Osteoblast (primary cell): ENCODE data around the gene SLN. TPM values are rescaled to one million over a fixed set of nuclear protein-coding genes. Genes with fewer than 3 reads are reported as not detected.

Experiments used
- DNase-seq: peaks from one replicate; pipeline ENCODE4 v3.0.0; 2011; ENCODE audit warnings: low spot score, mixed read lengths; ENCODE audit not compliant: insufficient read length; ENCODE audit errors: missing footprints
- H2AFZ ChIP-seq: 2 replicates; pipeline ENCODE4 v1.6.0; 2011; ENCODE audit warnings: mild to moderate bottlenecking, low read length
- H3K27ac ChIP-seq: 2 replicates; pipeline ENCODE4 v1.5.1; 2011; ENCODE audit warnings: mild to moderate bottlenecking, low read depth, low read length, moderate library complexity
- H3K27me3 ChIP-seq: 2 replicates; pipeline ENCODE4 v1.6.0; 2012; ENCODE audit warnings: mild to moderate bottlenecking, control low read depth, inconsistent platforms, low read length, moderate library complexity; ENCODE audit not compliant: insufficient read depth
- H3K36me3 ChIP-seq: 2 replicates; pipeline ENCODE4 v1.5.1; 2011; ENCODE audit warnings: mild to moderate bottlenecking, low read length, control low read depth, moderate library complexity; ENCODE audit not compliant: insufficient read depth
- H3K4me1 ChIP-seq: 2 replicates; pipeline ENCODE4 v1.5.1; 2011; ENCODE audit warnings: mild to moderate bottlenecking, low read length, control low read depth, moderate library complexity; ENCODE audit not compliant: insufficient read depth
- H3K4me2 ChIP-seq: 2 replicates; pipeline ENCODE4 v1.6.0; 2011; ENCODE audit warnings: mild to moderate bottlenecking, low read length; ENCODE audit not compliant: insufficient read depth
- H3K4me3 ChIP-seq: fragments of 200-600 bp; sonication (generic); 3 replicates; pipeline ENCODE4 v1.5.1; 2012; ENCODE audit warnings: mild to moderate bottlenecking, low read length, inconsistent platforms; ENCODE audit not compliant: insufficient read depth
- H3K79me2 ChIP-seq: 2 replicates; pipeline ENCODE4 v1.6.0; 2012; ENCODE audit warnings: mild to moderate bottlenecking, low read length, control low read depth, inconsistent platforms; ENCODE audit not compliant: insufficient read depth
- H3K9me3 ChIP-seq: 2 replicates; pipeline ENCODE4 v1.5.1; 2011; ENCODE audit warnings: low read depth, low read length, control low read depth
- H4K20me1 ChIP-seq: 2 replicates; pipeline ENCODE4 v1.6.0; 2012; ENCODE audit warnings: mild to moderate bottlenecking, low read length, control low read depth; ENCODE audit not compliant: insufficient read depth
- total RNA-seq: library from RNA; depleted of rRNA; stranded (reverse); fragments of >200 nt; gene quantifications from 2 replicates; pipeline ENCODE4 v1.2.3, GENCODE V29; 2012
- TF ChIP-seq, protein P1 (sequence below): IDR thresholded peaks from 2 replicates; pipeline ENCODE4 v1.5.1; 2011; ENCODE audit warnings: mild to moderate bottlenecking, low read depth, low read length, moderate library complexity; ENCODE audit errors: extremely low read depth

Gene SLN
- total RNA-seq, 1 donor = not detected

DNA sequence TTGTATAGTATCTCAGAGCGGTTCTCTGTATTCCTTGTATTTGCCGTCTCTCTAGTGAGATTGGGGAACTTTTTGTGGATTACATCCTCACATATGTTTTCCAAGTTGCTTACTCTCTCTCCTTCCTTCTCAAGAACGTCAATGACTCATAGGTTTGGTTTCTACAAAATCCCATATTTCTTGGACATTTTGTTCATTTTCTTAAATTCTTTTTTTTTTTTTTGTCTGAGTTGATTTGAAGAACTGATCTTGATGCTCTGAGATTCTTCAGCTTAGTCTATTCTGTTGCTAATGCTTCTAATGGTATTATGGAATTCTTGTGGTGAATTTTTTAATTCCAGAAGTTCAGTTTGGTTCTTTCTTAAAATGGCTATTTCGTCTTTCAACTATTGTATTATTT lies 28.4 kb upstream of the SLN start:
- H3K79me2 ChIP-seq = no peaks in the 10 kb centered on the region
- H3K27ac ChIP-seq = no peak overlapping the region
- H2AFZ ChIP-seq = no peak overlapping the region
- TF ChIP-seq, protein P1, sequence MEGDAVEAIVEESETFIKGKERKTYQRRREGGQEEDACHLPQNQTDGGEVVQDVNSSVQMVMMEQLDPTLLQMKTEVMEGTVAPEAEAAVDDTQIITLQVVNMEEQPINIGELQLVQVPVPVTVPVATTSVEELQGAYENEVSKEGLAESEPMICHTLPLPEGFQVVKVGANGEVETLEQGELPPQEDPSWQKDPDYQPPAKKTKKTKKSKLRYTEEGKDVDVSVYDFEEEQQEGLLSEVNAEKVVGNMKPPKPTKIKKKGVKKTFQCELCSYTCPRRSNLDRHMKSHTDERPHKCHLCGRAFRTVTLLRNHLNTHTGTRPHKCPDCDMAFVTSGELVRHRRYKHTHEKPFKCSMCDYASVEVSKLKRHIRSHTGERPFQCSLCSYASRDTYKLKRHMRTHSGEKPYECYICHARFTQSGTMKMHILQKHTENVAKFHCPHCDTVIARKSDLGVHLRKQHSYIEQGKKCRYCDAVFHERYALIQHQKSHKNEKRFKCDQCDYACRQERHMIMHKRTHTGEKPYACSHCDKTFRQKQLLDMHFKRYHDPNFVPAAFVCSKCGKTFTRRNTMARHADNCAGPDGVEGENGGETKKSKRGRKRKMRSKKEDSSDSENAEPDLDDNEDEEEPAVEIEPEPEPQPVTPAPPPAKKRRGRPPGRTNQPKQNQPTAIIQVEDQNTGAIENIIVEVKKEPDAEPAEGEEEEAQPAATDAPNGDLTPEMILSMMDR = no peak
- no peaks in the 10 kb centered on the region for H4K20me1 ChIP-seq
- H3K4me2 ChIP-seq = no peak overlapping the region
- H3K4me3 ChIP-seq = no peak overlapping the region
- no peaks in the 10 kb centered on the region for H3K9me3 ChIP-seq
- peaks cover 7% of the 10 kb centered on the region for H3K27me3 ChIP-seq
- no peak for DNase-seq
- no peaks in the 10 kb centered on the region for H3K36me3 ChIP-seq
- H3K4me1 ChIP-seq = no peaks in the 10 kb centered on the region

DNA sequence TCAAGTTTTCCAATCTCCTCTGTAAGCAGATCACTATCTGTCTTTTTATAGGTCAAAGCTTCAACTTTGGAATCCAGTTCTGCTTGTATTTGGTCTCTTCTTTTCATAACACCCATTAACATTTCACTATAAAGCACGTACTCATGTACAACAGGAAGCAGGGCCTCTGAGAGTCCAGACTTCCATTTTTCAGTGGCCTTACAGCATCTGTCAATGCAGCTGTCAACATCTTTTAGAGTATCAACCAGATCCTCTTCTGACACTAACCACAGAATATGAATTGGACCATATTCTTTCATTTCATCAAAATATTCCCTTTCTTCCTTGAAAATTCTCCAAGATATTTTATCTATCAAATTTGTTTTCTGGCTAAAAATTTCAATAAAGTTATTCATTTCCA lies 24.7 kb upstream of the SLN start:
- DNase-seq = no peak

DNA sequence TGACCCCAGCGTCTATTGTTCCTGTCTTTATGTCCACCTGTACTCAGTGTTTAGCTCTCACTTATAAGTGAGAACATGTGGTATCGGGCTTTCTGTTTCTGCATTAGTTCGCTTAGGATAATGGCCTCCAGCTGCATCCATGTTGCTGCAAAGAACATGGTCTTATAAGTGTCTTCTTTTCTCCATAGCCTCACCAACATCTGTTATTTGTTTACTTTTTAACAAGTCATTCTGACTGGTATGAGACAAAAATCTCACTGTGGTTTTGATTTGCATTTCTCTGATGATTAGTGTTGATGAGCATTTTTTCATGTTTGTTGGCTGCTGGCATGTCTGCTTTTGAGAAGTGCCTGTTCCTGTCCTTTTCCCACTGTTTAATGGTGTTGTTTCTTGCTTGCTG lies 21.7 kb upstream of the SLN start:
- Histone ChIP-seq H3K4me1 (no peaks in the 10 kb centered on the region), H3K4me3 (no peak overlapping the region), H3K4me2 (no peak overlapping the region), H4K20me1 (no peaks in the 10 kb centered on the region), H3K9me3 (no peaks in the 10 kb centered on the region), H3K27me3 (peaks cover 19% of the 10 kb centered on the region), H3K79me2 (no peaks in the 10 kb centered on the region), H3K36me3 (no peaks in the 10 kb centered on the region), H2AFZ (no peak overlapping the region), H3K27ac (no peak overlapping the region)
- no peak for DNase-seq
- TF ChIP-seq, protein P1 = no peak

More for the DNA sequence above, 24.7 kb upstream of the SLN start:
- H3K9me3 ChIP-seq = no peaks in the 10 kb centered on the region
- no peaks in the 10 kb centered on the region for H4K20me1 ChIP-seq
- TF ChIP-seq, protein P1 = no peak
- no peak overlapping the region for H3K4me3 ChIP-seq
- H3K79me2 ChIP-seq = no peaks in the 10 kb centered on the region
- H3K4me2 ChIP-seq = no peak overlapping the region
- H3K27me3 ChIP-seq = peaks cover 11% of the 10 kb centered on the region
- no peaks in the 10 kb centered on the region for H3K4me1 ChIP-seq
- H3K27ac ChIP-seq = no peak overlapping the region
- H3K36me3 ChIP-seq = no peaks in the 10 kb centered on the region
- no peak overlapping the region for H2AFZ ChIP-seq

DNA sequence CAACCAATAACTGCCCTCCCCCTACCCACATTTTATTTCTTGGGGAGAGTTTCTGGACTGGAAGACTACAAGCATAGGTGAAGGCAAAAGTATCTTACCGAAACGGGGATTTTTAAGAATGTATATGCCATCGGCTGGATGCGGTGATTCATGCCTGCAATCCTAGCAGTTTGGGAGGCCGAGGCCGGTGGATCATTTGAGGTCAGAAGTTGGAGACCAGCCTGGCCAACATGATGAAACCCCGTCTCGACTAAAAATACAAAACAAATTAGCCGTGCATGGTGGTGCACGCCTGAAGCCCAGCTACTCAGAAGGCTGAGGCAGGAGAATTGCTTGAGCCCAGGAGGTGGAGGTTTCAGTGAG lies 20.8 kb upstream of the SLN start:
- DNase-seq = no peak
- peaks cover 23% of the 10 kb centered on the region for H3K27me3 ChIP-seq
- TF ChIP-seq, protein P1 = no peak
- H4K20me1 ChIP-seq = no peaks in the 10 kb centered on the region
- no peaks in the 10 kb centered on the region for H3K9me3 ChIP-seq
- no peak overlapping the region for H3K27ac ChIP-seq
- H2AFZ ChIP-seq = no peak overlapping the region
- no peaks in the 10 kb centered on the region for H3K36me3 ChIP-seq
- H3K4me3 ChIP-seq = no peak overlapping the region
- H3K4me1 ChIP-seq = no peaks in the 10 kb centered on the region
- H3K79me2 ChIP-seq = no peaks in the 10 kb centered on the region
- H3K4me2 ChIP-seq = no peak overlapping the region
